ENCODE results near the gene TGFBR2.
A peak's percentile ranks its signal among the peaks of the same experiment; 100 is the strongest.

Gene TGFBR2

DNA sequence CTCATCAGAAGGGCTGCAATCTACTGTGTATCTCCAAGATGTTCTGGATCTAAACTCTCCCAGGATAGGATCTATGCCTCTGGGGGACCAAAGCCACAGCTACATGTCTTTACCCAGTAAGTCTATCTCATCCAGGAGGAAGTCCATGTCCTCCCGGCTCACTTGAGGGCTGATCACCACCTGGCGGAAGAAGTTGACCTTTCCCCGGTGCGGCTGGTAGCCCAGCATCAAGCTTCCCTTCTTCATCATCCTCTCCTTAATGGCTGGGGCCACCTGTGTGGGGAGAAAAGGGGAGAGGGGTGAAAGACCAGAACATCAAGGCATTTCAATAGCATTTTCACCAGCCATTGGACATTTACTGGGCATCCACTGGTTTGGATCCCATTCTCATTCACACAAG is 121.7 kb downstream of the TGFBR2 start:
- no peak for DNase-seq

DNA sequence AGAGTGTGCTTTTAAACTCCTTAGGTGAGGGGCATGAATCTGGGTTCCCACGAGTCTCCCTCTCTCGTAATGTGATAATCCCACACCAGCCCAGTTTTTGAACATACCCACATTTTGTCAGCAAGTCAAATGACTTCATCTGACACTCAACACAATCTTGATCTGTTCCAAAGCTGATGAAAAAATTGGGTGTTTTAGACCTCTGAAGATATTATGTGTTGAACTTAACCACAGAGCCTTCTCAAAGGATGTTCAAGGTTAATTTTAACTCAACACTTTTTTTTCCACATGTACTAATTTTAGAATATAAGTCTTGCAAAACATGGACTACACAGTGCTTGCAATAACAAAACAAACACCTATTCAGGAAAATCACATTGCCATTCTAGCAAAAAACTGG is 123.1 kb downstream of the TGFBR2 start:
- no peak for DNase-seq

GRCh38 chr3:30729936-30730335 is 123.5 kb downstream of the TGFBR2 start:
- DNase-seq, result no peak

- peak; percentile 51 for DNase-seq
Measured at GRCh38 chr3:30730967-30731366, 124.6 kb downstream of the TGFBR2 start.

DNA sequence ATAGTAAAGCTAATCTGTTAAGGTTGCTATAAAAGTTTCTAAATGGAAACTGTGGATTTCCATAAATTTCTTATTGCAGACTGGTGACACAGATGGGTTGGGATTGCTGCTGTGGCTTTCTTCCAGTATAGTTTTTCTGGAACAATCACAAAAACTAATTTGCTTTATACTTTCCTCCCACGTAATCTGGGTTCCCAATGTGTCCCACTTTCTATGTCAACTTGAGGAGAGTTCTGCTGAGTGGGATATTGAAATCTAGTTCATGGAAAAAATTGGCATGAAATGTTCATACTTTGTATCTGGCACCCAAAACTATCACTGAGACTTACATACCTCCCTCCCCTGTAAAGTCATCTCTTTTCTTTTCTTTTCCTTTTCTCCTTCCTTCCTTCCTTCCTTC is 126.8 kb downstream of the TGFBR2 start:
- DNase-seq, result no peak

DNA sequence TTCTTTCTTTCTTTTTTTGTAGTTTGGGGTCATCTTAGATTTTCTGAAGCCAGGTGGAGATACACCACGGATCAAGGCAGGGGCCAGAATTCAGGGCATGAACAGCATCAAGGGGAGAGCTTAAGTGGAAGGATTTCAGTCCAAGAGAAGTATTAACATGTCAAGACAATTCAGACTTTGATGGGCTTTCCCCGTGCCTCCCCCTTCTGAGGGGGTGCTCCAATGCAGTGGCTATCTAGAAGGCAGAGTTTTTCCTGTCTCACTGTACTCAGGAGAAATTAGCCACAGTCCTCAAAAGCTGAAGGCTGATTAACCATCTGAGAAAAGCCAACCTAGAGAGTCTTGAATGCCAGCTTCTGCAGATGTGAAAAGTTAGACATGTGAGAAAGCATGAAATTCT is 127.3 kb downstream of the TGFBR2 start:
- DNase-seq, result no peak

GRCh38 chr3:30737743-30738499 is 131.5 kb downstream of the TGFBR2 start:
- DNase-seq, result no peak

DNA sequence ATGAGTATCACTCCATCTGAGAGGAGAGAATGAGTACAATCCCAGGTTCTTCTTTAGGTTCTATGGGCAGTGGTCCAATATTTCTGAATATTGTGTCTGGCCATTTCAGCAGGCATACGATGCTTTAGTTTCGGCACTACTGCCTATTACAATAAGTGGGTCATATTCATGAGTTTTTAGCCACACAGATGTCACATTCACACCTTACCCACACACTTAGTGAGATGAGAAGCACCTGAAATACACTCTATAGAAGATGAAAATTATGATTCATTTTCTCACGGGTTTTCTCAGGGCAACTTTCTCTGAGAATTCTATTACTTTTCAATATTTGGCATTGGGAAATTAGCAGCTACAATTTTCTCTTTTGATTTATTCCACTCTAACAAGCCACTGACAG is 132.2 kb downstream of the TGFBR2 start:
- DNase-seq, result no peak

DNA sequence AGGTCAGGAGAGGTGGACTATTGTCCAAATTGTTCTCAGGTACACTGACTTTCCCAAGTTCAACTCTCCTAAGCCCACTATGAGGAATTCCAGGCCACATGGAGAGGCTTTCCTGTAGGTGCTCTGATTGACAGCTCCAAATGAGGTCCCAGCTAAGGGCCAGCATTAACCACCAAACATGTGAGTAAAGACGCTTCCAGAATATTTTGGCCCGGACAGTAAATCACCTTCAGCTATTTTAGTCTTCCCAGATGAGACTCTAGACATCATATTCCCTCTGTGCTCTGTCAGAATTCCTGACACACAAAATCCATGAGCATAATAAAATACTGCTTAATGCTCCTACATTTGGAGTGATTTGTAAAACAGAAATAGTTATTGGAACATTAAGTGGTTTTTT is 135.5 kb downstream of the TGFBR2 start:
- no peak for DNase-seq

- no peak for DNase-seq
Measured at GRCh38 chr3:30742796-30743619, 136.6 kb downstream of the TGFBR2 start.

Measured in NCI-H526 treated with DMSO at 0.1 percent for 48 hours (cell line).